ENCODE results near the gene HLA-DMB. TPM values are rescaled to one million over a fixed set of nuclear protein-coding genes. Genes with fewer than 3 reads are reported as not detected.
A peak's percentile ranks its signal among the peaks of the same experiment; 100 is the strongest.

HLA-DMB gene
- total RNA-seq, 4 donors from 2014 or later, result 8.0 to 17.2 (median 11.0) TPM

- Histone ChIP-seq H3K36me3 (no peaks in the 10 kb centered on the region), H3K4me3 (no peak overlapping the region), H3K27ac (replicated peaks in 1 of 4) (peak overlapping the region; percentile 12 to 58 (median 47)), H3K4me1 (peaks cover 0 to 23% (median 18%) of the 10 kb centered on the region in 4 donors), H3K9me3 (no peaks in the 10 kb centered on the region), H3K27me3 (no peaks in the 10 kb centered on the region)
- no peak for DNase-seq (ENCODE audit: extremely low spot score)
- WGBS, result 40% methylated on average over 3 of the region's 3 CpGs
- TF ChIP-seq EP300 (IDR thresholded peaks at IDR 0.05) (no peak), POLR2AphosphoS5 (IDR thresholded peaks at IDR 0.05) (no peak), POLR2A (IDR thresholded peaks at IDR 0.05; ENCODE audit: low read depth) (no peak), CTCF (IDR thresholded peaks at IDR 0.05) (no peak)
- intact Hi-C loops (cut with DNase I), result loop anchor here (1.0 to 5.0 kb wide), 2 partner anchors 45 to 97 kb away; no protein-coding TSS in a partner anchor
Measured at GRCh38 chr6:32886681-32887383, 54.0 kb downstream of the HLA-DMB start.

GRCh38 chr6:32885698-32886286 lies 55.0 kb downstream of the HLA-DMB start:
- Histone ChIP-seq H3K9me3 (no peaks in the 10 kb centered on the region), H3K36me3 (no peaks in the 10 kb centered on the region), H3K4me3 (no peak overlapping the region), H3K27ac (replicated peaks in 1 of 4) (no peak overlapping the region), H3K4me1 (peaks cover 0 to 23% (median 18%) of the 10 kb centered on the region in 4 donors), H3K27me3 (no peaks in the 10 kb centered on the region)
- WGBS, result 63% methylated on average over 4 of the region's 4 CpGs
- DNase-seq (ENCODE audit: extremely low spot score), result no peak
- TF ChIP-seq EP300 (IDR thresholded peaks at IDR 0.05) (no peak), CTCF (IDR thresholded peaks at IDR 0.05) (peak; percentile 63 to 70 (median 64))
- intact Hi-C loops (cut with DNase I), result loop anchor here (1.0 to 5.0 kb wide), 2 partner anchors 47 to 99 kb away; no protein-coding TSS in a partner anchor

Small RNA genes within 50 kb of the gene (small RNA-seq; reads per million reads assigned to genes)
- gene HLA-Z, result 0 reads per million in 3 donors

Other genes starting within 250 kb of the HLA-DMB start
- 1 to 10 TPM in 1 of 4 donors, under 1 TPM in 2, not detected in 1; 0.40 to 3.2 (median 0.42) TPM for gene HLA-DQA2, start 199.6 kb downstream of the HLA-DMB start, total RNA-seq
- gene HLA-DQB2, start 177.5 kb downstream of the HLA-DMB start, total RNA-seq, result 1 to 10 TPM in 2 of 4 donors, under 1 TPM in 2; 0.33 to 1.7 (median 0.86) TPM
- gene HLA-DOB, start 124.0 kb downstream of the HLA-DMB start, total RNA-seq, result under 1 TPM in 3 of 4 donors, not detected in 1; 0.19 to 0.33 (median 0.29) TPM
- gene TAP2, start 102.3 kb downstream of the HLA-DMB start, total RNA-seq, result 10 to 100 TPM in 3 of 4 donors, 1 to 10 TPM in 1; 8.6 to 16.3 (median 13.4) TPM
- 10 to 100 TPM; 25.7 to 38.4 (median 32.4) TPM for gene PSMB8, start 97.0 kb downstream of the HLA-DMB start, total RNA-seq
- 10 to 100 TPM; 28.7 to 45.7 (median 34.8) TPM for gene TAP1, start 87.3 kb downstream of the HLA-DMB start, total RNA-seq
- 10 to 100 TPM in 3 of 4 donors, 1 to 10 TPM in 1; 9.1 to 26.2 (median 20.5) TPM for gene PSMB9, start 86.8 kb downstream of the HLA-DMB start, total RNA-seq
- 10 to 100 TPM; 17.2 to 26.0 (median 21.6) TPM for gene HLA-DMA, start 12.1 kb upstream of the HLA-DMB start, total RNA-seq
- 100 to 1,000 TPM; 107 to 148 (median 118) TPM for gene BRD2, start 27.6 kb upstream of the HLA-DMB start, total RNA-seq
- 10 to 100 TPM in 2 of 4 donors, 1 to 10 TPM in 2; 3.8 to 11.5 (median 8.3) TPM for gene HLA-DOA, start 68.6 kb upstream of the HLA-DMB start, total RNA-seq
- gene HLA-DPA1, start 132.6 kb upstream of the HLA-DMB start, total RNA-seq, result 10 to 100 TPM; 28.5 to 91.3 (median 65.9) TPM
- gene HLA-DPB1, start 135.0 kb upstream of the HLA-DMB start, total RNA-seq, result 10 to 100 TPM; 38.6 to 95.8 (median 61.7) TPM

Data from esophagus muscularis mucosa (tissue), 4 donors.